Hypothalamus (tissue), 51 donors: ENCODE results near the gene MORC4.
A peak's percentile ranks its signal among the peaks of the same experiment; 100 is the strongest.

Experiments
- DNase-seq, 51 donors: peaks; one replicate each; lab custom pipeline; 2025; lab: John Stamatoyannopoulos, UW

The MORC4 gene

GRCh38 chrX:106917830-106918500 lies 82.0 kb downstream of the MORC4 start:
- DNase-seq = no peak

GRCh38 chrX:106912864-106913263 lies 87.1 kb downstream of the MORC4 start:
- DNase-seq = no peak

DNA sequence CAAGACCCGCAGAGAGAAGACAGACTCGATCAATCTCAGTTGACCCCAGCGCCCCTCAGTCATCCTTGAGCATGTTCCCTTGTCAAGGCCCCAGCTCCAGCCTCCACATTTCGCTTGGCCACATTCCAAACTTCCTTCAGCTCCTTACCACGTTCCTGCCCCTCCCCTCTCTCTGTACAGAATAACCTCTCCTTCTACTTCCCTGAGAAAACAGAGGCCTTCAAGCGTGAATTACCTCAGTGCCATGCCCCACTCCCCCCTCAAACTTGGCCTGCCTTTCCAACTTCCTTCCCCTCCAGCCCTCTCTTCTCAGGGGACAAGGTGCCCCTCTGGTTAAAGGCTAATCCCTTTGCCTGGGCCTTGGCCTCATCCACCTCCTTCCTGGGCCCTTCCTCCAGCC lies 93.7 kb downstream of the MORC4 start:
- no peak for DNase-seq

GRCh38 chrX:106905064-106905708 lies 94.8 kb downstream of the MORC4 start:
- DNase-seq = no peak

- no peak for DNase-seq
Observed at GRCh38 chrX:106903856-106904528, 96.0 kb downstream of the MORC4 start.

DNA sequence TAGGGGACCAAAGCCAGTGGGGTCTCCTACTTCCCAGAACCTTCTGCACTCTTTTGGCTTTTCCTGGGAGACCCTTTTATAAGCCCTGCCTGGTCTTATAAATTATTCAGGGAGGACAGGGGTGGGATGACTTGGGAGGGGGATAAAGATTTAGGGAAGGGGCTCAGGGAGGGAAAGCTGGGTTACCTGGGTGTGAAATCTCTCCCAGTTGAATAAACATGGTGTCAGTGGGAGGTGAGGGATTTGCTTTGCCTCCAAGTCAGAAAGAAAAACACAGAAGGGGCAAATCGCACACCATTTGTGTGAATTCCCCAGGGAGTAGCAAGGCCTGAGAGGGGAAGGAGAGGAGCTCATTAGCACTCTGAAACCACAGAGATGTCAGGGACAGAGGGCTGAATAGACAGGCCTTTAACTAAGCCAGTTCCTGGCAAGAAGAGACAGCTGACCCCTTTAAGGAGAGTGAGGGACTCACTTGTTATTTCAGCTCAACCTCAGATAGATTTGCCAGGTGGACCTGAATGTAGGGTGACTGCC lies 96.7 kb downstream of the MORC4 start, which contains the start of gene RIPPLY1:
Gene RIPPLY1, minus strand, starts transcription at position 51 of the 534 bp plus-strand sequence. CDS start 54 bp downstream, outside the sequence.
- no peak for DNase-seq

- DNase-seq = no peak
Observed at GRCh38 chrX:106902684-106903083, 97.3 kb downstream of the MORC4 start.

- no peak for DNase-seq
Observed at GRCh38 chrX:106901781-106902219, 98.2 kb downstream of the MORC4 start.

DNA sequence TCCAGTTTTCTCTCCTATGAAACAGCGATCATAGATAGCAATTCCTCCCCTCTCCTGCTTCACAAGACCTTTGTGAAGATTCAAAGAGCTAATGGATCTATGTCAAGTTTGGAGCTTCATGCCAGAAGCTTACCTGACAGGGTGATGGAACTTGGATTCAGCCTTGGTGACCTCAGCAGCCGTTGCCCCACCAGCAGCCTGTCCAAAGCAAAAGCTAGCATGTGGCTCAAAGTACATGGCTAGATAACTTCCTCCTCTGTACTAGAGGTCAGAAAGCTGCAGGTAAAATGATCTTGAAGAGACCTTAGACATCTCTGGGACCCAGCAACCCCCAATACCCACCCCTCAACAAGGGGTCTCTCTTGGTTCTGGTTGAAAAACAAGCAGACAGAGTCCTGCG lies 98.7 kb downstream of the MORC4 start:
- DNase-seq = no peak

- DNase-seq = no peak
Observed at GRCh38 chrX:106899841-106900240, 100.2 kb downstream of the MORC4 start.

- no peak for DNase-seq
Observed at GRCh38 chrX:106899276-106899675, 100.7 kb downstream of the MORC4 start.

DNA sequence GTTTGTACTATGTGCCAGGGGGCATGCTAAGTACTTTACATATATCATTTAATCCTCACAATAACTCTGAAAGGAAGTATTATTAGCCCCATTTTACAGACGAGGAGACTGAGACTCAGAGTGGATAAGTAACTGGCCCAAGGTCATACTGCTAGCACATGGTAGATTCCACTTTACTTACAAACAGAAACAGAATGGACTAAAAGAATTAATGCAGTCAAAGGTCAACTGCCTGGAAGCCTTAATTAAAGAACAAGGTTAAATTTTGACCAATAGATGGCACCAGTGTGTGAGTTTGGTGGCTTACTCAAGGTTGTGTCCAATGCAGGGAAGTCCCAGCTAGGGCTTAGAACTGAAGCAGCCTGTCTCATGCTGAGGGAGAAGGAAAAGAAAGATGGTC lies 101.5 kb downstream of the MORC4 start:
- peak in 1 of 51 donors; percentile 4 for DNase-seq

DNA sequence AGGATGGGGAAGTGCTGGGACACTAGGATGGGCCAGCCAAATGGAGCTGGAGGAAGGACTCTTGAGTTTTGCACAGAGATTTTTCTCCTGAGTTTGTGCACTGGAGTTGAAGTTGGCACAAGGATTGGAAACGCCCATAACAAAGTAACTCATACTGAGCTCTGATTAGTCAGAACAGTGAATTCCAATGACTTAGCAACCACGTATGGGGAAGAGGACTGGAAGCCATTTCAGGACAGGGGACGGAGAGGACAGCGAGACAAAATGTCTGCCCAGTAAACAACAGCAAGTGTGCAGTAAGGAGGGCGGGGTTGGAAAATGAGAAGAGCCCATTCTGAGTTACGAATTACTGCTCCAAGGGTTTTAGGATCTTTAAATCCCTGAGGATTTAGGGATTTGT lies 102.8 kb downstream of the MORC4 start:
- DNase-seq = no peak

- DNase-seq = no peak
Observed at GRCh38 chrX:106894978-106895452, 105.0 kb downstream of the MORC4 start.

- peak in 40 of 51 donors; percentile 0 to 62 (median 16) for DNase-seq
Observed at GRCh38 chrX:106894392-106894909, 105.6 kb downstream of the MORC4 start.

- DNase-seq = peak in 1 of 51 donors; percentile 5
Observed at GRCh38 chrX:106891762-106892460, 108.1 kb downstream of the MORC4 start.
